ENCODE results near the gene ZNF154.
A peak's percentile ranks its signal among the peaks of the same experiment; 100 is the strongest.

The ZNF154 gene

GRCh38 chr19:57672466-57672865, 36.5 kb downstream of the ZNF154 start:
- no peak for DNase-seq

DNA sequence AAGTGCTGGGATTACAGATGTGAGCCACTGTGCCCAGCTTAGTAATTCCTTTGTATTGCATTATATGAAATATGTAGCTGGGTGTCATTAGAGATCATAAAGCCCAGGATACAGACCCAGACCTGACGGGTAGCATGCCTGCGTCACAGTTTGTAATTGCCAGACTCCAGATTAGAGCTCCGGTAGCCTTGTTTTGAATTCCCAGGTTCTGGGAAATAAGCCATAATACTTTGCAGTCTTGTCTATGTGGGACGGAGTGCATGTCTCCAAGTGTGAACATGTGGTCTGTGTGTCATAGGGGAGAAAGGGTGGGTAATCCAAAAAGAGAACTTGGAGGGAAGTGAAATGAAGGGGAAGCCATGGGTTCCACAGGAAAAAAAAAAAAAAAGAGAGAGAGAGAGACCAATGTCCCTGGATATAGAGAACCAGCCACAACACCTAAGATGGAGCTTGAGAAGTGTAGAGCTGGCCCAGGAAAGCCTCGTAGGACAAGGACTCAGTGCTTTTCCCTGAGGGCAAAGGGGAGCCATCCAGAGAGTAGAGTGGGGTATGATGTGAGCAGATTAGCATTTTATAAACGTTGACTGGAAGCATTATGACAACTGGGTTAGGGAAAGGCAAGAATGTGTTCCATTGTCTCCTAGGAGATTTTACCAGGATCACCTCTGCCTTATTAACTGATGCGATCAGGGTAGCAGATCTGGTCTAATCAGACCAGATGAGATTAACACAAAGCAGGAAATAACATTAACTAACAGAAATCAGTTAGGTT, 37.7 kb downstream of the ZNF154 start:
- DNase-seq: no peak

GRCh38 chr19:57668635-57669034, 40.4 kb downstream of the ZNF154 start, which contains the start of gene ZSCAN4:
TSS of gene ZSCAN4 (plus strand) at chr19:57668935. CDS start at chr19:57676146, 7,211 bp downstream.
- no peak for DNase-seq

DNA sequence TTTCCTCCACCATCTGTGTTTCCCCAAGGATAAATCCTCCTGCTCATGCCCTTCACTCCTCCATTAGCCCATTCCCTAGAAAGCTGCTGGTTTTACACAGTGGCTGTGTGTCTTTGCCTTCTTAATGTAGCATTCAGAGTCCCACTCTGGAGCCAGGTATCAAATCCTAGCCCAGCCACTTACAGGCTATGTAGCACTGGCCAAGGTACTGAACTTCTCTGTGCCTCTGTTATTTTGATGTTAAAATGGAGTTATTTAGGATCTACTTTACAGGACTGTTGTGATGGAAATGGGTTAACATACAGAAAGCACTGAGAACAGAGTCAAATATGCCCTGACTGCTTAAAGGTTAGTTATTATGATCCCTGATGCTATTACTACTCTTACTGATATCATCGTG, 41.8 kb downstream of the ZNF154 start:
- DNase-seq: no peak

GRCh38 chr19:57665261-57665806, 43.7 kb downstream of the ZNF154 start:
- DNase-seq: no peak

DNA sequence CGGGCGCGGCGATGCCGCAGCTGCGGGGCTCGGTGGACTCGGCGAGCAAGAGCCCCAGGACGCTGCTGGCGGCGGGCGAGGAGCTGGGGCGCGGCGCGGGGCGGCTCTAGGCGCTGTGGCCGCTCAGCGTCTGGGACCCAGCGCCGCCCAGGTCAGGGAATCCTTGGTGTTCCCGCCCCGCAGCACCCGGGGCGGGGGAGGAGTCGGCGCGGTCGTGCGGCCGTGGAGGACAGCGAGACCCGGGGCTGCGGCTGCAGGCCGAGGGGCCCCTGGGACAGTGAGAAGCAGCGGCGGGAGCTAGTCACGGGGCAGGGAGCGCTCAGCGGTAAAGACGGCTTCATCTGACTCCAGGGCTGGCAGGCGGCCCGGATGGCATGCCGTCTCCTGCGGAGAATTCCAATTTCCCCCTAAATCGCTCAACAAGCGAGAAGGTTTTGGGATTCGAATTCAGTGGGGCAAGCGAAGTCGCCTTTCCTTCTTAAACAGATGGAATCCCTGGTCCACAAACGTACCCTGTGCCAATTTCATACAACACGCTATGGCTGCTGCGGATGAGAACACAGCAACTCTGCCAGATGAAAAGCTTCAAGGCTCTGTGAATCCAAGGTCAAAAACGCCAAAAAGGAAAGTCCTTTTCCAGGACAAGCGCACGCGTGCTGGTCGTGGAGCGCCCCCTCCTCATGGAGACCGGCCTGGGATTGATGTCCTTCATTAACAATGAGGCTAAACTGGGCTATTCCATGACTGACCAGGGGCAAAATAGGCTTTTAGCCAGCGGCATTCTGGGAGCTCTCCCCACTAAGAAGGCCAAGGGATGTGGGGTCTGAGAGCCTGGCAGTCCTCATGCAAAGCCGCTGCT, 44.5 kb downstream of the ZNF154 start:
- peak in 1 of 2 experiments; percentile 7 for DNase-seq

DNA sequence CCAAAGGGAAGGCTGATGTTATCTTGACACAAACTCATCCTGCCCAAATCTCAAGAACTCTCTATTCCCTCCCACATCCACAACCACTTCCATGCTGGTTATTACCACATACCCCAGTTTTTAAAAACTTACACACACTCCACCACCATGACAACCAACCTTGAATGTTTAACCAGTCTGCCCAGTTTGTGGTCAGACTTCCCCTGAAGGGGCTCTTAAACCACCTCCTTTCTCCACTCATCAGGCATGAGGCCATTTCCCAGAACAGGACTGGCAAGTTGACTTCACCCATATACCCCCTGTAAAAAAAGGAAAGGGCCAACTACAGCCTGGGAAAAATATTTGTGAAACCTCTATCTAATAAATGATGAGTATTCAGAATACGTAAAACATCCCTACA, 52.7 kb downstream of the ZNF154 start:
- no peak for DNase-seq

GRCh38 chr19:57655443-57655842, 53.6 kb downstream of the ZNF154 start:
- DNase-seq: no peak

DNA sequence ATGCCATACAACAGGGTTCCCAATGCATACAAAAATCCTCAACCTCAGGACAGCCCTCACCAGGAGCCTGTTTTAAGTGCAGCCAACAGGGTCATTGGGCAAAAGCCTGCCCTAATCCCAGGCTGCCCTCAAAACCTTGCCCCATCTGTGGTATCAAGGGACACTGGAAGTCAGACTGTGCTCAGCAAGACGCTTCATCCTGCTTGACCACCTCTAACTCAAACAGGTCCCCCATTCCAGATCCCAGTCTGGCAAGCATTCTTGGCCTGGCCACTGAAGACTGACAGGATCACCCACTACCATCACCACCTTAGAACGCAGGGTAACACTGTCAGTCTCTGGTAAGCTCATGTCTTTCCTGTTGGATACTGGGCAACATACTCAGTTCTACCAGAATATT, 55.3 kb downstream of the ZNF154 start:
- DNase-seq: no peak

GRCh38 chr19:57651654-57651996, 57.4 kb downstream of the ZNF154 start:
- DNase-seq: no peak

DNA sequence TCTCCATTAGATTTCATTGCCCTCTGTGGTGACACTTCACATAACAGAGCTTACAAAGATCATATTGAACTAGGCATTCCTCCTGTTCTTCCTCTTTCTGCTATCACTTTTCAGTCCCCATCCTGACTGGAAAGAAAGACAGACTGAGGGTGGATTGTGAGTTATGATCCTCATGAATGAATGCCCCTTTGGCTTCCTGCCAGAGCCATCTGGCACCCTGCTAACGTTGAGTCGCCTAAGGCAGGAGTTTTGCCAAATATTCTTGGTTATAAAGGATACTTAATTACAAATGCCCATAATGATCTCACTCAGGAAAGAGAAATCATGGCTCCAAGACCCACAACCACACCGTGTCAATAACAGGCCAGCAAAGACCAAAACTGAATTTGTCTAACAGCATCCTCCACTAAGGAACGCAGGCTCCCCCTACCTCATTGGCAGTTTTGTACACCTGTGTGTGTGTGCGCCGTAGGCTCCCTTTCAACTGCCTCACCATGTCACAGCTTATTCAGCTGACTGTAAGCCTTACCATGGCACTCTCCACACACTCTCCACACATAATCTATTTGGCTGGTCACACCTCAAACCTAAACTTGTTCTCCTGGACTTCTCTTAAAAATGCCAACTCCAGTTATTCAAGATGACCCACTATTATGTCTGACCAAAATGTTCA, 60.5 kb downstream of the ZNF154 start:
- DNase-seq: no peak
